ENCODE measurements around the gene MCM9.

Gene MCM9

GRCh38 chr6:118934461-118935330 lies at the start of gene MCM9:
Gene MCM9 (minus strand): TSS chr6:118935159. CDS start chr6:118931723, 3,436 bp downstream.
- DNase-seq: peak; percentile 87 to 92

GRCh38 chr6:118984342-118984741 lies 49.4 kb upstream of the MCM9 start:
- no peak for DNase-seq

GRCh38 chr6:118982575-118982911 lies 47.6 kb upstream of the MCM9 start:
- DNase-seq: no peak

- no peak for DNase-seq
Measured at GRCh38 chr6:118981884-118982574, 47.1 kb upstream of the MCM9 start.

- DNase-seq: no peak
Measured at GRCh38 chr6:118980063-118980462, 45.1 kb upstream of the MCM9 start.

GRCh38 chr6:118974790-118975189 lies 39.8 kb upstream of the MCM9 start:
- DNase-seq: no peak

GRCh38 chr6:118971682-118972081 lies 36.7 kb upstream of the MCM9 start:
- no peak for DNase-seq

- DNase-seq: no peak
Measured at GRCh38 chr6:118970866-118971265, 35.9 kb upstream of the MCM9 start.

GRCh38 chr6:118968416-118968815 lies 33.5 kb upstream of the MCM9 start:
- no peak for DNase-seq

- DNase-seq: no peak
Measured at GRCh38 chr6:118967239-118967638, 32.3 kb upstream of the MCM9 start.

- no peak for DNase-seq
Measured at GRCh38 chr6:118965843-118966370, 30.9 kb upstream of the MCM9 start.

- DNase-seq: no peak
Measured at GRCh38 chr6:118965371-118965770, 30.4 kb upstream of the MCM9 start.

GRCh38 chr6:118963003-118963402 lies 28.0 kb upstream of the MCM9 start:
- DNase-seq: no peak

- DNase-seq: no peak
Measured at GRCh38 chr6:118959903-118960302, 24.9 kb upstream of the MCM9 start.

- DNase-seq: no peak
Measured at GRCh38 chr6:118953391-118953790, 18.4 kb upstream of the MCM9 start.

GRCh38 chr6:118952683-118953082 lies 17.7 kb upstream of the MCM9 start:
- DNase-seq: no peak

GRCh38 chr6:118945217-118945616 lies 10.3 kb upstream of the MCM9 start:
- no peak for DNase-seq

GRCh38 chr6:118940770-118941169 lies 5.8 kb upstream of the MCM9 start:
- no peak for DNase-seq

GRCh38 chr6:118939683-118940082 lies 4.7 kb upstream of the MCM9 start:
- no peak for DNase-seq

GRCh38 chr6:118935978-118936703 lies 1.2 kb upstream of the MCM9 start:
- no peak for DNase-seq

GRCh38 chr6:118935331-118935668 lies 341 bp upstream of the MCM9 start:
- DNase-seq: no peak

- no peak for DNase-seq
Measured at GRCh38 chr6:118933855-118934460, 1.0 kb downstream of the MCM9 start.

GRCh38 chr6:118932421-118932820 lies 2.5 kb downstream of the MCM9 start:
- DNase-seq: no peak
